Urothelium cell line (cell line): Measurements from ENCODE around the gene PARP8.

Experiments
- DNase-seq: peaks from one replicate; pipeline ENCODE4 v3.0.0; 2011; ENCODE audit warnings: low spot score, mixed read lengths
- FAIRE-seq: peaks from 2 replicates; lab custom pipeline; 2011; peaks lifted over from hg19 to GRCh38; lab: Jason Lieb, UNC

The PARP8 gene

DNA sequence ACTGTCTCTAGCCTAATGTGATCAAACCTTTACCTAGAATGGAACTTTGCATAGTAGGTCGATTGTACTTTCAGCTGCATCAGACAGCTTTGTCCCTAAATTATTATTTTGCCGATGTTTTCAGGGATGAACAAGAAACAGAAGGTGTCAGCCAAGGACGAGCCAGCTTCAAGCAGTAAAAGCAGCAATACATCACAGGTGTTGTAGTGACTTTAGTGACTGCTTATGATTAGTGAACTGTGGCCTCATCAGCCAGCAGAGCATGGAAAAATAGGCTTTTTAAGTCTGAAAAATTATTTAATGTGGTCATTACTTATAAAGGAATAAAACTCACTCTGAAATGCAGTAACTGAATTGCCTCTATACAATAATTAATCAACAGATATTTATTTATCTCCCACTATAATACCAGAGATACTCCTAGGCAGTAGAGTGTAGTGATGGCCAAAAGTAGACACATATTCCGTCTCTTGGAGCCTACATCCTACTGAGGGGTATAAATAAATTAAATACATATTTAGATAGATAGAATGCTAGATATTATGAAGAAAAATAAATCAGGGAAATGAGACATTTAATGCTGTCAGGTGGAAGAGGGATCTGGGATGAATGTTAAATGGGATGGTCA, 166.3 kb downstream of the PARP8 start:
- FAIRE-seq (no peak), DNase-seq (no peak)

- no peak for FAIRE-seq
- DNase-seq = no peak
These were observed 169.9 kb downstream of the PARP8 start for GRCh38 chr5:50836356-50836755.

- no peak for FAIRE-seq
- no peak for DNase-seq
These were observed 173.0 kb downstream of the PARP8 start for GRCh38 chr5:50839472-50839871.

GRCh38 chr5:50843091-50843490, 176.7 kb downstream of the PARP8 start:
- FAIRE-seq (no peak), DNase-seq (no peak)

DNA sequence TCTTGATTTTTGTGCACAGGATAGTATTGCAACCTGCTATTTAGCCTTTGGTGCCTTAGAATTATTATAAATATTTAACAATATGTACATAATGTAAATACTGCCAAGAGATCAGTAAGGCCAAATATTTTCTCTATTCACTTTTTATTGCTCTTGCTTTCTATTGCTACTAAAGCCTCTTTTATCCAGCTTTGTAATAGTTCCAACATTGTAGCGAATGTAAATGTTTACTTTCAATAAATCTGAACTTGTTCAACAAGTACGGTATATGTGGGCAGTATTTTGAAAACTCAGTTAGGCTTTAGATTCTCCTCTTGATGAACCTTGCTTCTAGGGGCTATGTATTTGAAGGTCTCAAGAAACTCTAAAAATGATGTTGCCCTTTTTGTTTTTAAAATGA, 179.8 kb downstream of the PARP8 start:
- DNase-seq = no peak
- FAIRE-seq = no peak

- FAIRE-seq = no peak
- DNase-seq = no peak
These were observed 183.1 kb downstream of the PARP8 start for GRCh38 chr5:50849554-50849953.

DNA sequence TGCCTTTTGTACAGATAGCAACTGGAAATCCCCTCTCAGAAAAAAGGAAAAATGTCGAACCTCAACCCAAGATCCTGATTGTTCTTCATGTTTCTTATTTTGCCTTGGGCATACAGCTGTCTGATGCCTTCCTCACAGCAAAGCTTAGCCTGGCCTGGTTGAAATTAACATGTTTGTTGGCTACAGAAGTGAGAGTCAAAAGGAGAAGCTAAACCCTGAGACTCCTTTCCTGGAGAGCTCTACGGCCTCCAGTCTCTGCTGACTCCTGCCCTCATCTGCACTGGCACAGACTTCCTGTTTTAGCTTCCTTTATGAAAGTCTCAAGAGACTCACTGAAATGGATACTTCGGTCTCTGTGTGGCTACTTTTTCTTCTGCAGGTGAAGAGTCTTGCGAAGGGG, 186.7 kb downstream of the PARP8 start:
- DNase-seq (no peak), FAIRE-seq (no peak)

GRCh38 chr5:50854082-50854481, 187.6 kb downstream of the PARP8 start:
- FAIRE-seq (no peak), DNase-seq (no peak)

DNA sequence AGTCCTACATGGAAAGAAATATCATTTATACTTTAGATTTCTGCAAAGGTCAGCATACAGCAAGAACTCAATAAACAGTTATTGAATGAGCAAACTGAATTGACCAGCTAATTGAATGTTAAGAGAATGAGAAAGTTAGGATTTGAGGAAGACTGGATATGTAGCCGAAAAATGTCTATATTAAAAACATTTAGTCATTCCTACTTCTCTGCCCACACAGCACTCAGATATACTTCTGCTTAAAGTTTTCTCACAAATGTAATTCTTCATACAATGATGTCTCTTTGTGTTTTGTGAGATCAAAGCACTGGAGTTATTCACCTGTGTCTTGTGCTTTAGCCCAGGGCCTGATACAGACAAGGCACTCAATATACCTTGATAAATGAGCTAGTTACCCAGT, 188.6 kb downstream of the PARP8 start:
- FAIRE-seq = no peak
- DNase-seq = no peak

DNA sequence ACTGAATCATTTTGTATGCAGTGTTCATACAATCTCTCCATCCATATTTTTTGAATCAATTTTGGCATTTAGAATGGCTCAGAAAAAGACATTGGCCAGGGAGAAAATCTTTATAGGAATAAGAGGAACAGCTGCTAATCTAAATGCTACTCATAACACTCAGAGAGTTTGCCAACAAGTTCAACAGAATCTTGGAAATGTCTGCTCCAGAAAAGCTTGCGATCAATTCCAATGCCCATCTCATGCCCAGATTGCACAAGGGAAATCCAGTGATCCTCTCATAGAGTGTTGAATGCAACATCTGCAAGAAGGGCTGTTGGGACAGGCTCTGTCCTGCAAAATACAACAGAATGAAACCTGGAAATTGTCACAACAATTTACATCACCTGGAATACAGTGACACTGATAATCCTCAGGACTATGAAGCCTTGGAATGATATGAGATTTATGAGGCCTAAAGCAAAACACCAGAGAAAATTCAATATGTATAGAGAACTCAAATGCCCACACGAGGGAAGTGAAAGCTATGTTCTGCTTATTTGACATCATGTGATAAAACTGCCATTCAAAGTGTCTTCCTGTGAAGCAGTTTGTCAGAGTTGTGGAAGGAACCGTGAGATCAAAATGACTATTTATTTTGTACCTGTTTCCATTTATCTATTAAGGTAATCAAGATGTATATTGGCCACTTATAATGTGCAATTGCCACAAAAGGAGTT, 190.1 kb downstream of the PARP8 start:
- FAIRE-seq = no peak
- DNase-seq = no peak

- DNase-seq (no peak), FAIRE-seq (no peak)
These were observed 197.2 kb downstream of the PARP8 start for GRCh38 chr5:50863534-50864170.

DNA sequence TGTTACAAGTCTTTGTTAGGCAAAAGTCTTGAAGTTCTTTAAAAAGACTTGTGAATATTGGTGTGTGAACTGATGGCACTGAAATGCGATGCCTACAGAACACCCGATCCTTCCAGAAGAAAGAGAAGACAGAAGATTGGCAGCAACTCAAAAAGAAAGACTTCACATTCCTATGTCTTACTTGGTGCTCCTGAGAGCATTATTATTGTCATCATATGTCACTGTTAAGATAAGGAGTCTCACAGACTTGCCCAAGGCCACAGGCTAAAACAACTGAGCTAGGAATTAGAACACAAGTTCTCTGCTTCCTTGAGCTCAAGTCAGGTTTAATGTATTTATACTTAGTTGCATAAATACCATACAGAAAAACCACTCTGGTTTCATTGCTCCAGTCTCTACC, 198.0 kb downstream of the PARP8 start:
- FAIRE-seq (no peak), DNase-seq (no peak)

DNA sequence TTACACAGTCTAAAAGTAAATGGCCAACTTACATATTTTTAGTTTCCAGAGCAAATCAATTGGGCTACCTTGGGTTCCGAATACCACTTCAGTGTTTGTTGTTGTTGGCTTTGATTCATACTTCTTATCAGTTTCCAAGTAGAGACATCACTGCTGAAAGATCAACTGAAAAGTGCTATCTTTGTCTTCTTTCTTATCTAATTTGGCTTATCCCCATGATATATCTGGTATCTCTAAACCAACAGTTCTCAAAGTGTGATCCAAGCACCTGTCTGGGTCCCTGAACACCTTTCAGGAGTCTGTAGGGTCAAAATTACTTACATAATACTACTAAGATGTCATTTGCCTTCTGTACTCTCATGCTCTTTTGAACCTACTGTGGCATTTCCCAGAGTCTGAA, 200.0 kb downstream of the PARP8 start:
- DNase-seq (no peak), FAIRE-seq (no peak)

DNA sequence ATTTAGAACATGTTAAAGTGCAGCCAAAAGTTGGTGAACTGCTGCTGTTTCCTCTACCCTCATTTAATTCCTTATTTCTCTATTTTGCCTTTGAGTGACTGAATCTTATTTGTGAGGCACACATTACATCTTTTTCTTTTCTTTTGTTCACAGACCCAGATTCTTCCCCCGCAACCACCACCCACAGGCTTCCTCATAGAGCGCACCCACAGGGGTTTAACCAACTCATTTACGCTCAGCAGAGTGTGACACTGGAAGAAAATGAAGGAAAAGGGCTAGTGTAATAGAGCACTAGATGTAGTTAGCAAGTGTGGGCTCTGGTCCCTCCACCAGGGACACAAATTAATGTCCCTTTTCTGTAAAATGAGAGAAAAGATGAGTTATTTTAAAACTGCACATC, 200.7 kb downstream of the PARP8 start:
- FAIRE-seq (no peak), DNase-seq (no peak)

DNA sequence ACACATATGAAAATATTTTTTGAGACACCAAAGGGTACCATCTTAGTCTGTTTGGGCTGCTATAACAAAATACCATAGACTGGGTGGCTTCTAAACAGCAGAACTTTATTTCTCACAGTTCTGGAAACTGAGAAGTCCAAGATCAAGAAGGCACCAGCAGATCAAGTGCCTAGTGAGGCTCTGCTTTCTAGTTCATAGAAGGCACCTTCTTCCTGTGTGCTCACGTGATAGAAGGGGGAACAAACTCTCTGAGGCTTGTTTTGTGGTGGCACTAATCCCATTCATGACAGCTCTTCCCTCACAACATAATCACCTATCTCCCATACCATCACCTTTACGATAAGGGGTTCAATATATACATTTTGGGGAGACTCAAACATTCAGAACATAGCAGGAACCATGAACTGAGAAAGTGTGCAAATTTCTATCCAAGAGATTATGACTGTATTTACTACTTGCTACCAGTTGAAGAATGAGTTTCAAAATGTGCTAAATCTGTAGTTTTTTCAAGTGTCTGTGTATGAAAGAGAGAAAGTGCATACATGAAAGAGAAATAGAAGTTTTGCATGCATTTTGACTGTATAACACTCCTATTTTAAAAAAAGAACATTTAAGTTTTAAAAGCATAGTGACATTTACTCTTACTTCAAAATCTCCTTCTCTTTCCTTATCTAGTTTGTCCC, 207.3 kb downstream of the PARP8 start:
- FAIRE-seq = no peak
- DNase-seq = no peak

DNA sequence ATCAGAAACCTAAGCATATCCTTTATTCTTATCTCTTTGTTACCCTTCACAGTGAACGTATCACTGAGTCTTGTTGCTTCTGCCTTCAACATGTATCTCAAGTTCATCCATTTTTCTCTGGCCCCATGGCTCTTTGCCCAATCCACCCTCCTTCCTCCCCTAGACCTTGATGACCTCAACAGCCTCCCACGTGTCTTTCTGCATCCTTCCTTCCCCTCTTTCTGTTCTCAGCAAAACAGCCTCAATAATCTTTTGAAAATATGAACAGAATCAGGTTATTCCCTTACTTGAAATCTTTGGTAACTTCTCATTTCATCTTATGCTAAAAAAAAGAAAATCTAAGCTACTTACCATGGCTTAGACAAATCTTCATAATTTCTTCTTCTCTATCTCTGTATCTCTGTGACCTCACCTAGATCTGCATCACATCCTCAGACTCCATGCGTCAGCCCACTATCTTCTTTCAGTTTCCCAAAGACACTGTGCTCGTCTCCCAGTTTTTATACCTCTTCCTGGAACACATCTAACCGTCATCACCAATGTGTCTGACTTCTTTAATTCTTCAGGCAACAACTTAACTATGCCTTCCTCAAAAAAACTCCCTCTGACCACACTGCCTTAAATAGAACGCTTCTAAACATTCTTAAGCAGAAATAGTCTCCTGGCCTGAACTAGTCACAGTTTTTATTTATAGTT, 208.0 kb downstream of the PARP8 start:
- FAIRE-seq (no peak), DNase-seq (no peak)

DNA sequence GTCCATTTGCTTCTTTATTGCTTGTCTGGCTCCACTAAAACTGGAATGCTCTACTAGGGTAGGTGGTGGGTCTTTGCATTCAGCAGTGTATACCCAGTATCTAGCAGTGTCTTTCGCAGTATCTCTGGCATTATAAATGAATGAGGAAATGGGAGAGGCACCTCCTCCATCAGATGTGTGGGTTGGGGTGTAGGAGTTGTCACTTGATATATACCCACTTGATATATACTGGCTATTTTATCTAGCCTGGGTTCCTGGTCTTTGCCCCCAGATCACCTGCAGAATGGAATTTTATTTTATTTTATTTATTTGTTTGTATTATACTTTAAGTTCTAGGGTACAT, 208.5 kb downstream of the PARP8 start:
- FAIRE-seq (no peak), DNase-seq (no peak)

DNA sequence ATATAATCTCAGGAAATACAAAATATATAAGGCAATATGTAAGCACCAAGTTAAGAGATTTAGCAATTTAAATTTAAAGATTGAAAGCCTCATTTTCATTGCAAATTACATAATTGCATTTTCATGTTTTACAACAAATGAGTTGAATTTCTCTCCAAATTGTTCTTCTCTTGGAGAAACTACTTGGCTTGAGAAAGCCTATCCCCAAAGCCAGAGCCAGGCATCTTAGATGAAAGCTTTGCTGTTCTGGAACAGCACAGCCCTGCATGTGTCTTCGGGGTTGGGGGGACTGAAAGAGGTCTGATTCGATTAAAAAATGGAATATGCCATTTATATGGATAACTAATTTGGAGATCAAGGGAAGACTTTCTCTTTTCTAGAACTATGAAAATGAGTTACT, 212.0 kb downstream of the PARP8 start:
- no peak for DNase-seq
- FAIRE-seq = no peak

DNA sequence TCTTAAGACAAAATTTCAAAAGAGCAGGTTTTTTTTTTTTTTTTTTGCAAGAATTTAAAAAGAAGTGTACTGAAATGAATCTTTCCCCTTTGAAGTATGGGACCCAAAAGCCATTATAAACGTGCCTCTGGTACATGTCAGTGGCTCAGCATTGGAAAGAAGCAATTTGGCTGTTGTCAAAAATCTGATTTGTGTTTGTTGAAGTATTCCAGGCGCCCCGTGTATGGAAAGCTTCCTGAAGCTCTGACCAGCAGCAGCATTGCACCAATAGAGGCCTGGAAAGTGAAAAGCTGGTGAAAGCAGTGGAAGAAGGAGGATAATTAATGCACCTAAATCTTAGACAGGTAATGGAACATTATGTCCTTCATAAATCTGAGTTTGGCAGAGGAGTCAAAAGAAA, 215.0 kb downstream of the PARP8 start:
- no peak for FAIRE-seq
- DNase-seq = no peak

DNA sequence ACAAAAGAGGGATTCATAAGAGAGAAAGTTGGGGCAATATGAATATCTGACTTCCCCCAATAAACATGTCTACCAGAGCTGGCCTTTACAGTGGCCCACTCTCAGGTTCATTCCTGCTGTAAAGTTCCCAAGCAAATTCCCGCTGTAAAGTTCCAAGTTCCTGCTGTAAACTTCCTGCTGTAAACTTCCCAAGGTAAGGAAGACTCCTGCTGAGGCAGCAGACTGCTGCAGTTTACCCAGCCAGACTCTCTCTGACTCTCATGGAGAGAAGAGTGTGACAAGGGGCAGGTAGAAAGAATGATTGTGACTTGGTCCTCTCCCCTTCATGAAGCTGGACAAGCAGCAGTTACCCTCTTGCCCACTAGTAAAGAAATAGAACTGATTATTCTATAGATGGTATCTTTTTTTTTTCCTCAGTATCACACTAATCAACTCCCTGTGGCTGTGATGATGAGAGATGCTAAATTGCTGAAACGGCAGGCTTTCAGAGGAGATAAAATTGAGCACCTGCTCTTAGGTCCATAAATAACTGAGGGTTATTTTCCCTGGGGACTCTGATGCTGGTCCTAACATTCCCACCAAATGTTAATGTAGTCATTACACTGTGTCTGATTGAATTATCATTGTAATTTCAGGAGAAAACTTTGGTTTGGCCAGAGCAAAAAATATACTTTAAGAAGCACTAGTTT, 220.4 kb downstream of the PARP8 start:
- FAIRE-seq = no peak

More for the DNA sequence above, 220.4 kb downstream of the PARP8 start:
- no peak for DNase-seq
